COLO668 (cell line): Measurements from ENCODE around the gene ADAMTSL1.

Experiments used
- DNase-seq: peaks from one replicate; lab custom pipeline; 2025; ENCODE audit not compliant: unreplicated experiment; lab: John Stamatoyannopoulos, UW

The ADAMTSL1 gene

DNA sequence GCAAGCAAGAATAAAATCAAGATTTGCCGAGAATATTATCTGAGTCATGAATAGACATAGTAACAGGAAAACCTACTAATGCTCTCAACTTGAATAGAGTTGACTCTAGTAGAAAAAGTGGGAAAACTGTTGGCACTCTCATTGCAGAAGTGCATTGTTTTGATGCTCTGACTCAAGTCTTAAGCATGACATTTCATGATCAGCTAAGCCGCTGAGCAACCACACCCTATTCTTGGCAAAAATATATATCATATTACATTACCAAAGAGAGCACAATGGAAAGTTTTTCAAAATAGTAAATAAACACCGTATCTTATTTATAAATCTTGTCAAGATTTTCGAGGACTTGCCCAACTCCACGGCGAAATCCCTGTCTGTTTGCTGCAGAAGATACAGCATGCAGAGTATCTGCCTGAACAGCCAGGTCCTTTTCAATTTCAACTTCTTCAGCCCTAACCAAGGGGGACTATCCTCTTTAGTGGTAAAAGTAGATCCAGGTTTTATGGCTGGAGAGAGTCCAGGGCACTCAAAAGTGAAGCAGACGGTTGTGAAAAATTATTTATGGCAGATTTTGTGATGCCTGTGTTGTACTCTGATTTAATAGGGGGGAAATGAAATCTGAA, 13.9 kb upstream of the ADAMTSL1 start:
- no peak for DNase-seq

DNA sequence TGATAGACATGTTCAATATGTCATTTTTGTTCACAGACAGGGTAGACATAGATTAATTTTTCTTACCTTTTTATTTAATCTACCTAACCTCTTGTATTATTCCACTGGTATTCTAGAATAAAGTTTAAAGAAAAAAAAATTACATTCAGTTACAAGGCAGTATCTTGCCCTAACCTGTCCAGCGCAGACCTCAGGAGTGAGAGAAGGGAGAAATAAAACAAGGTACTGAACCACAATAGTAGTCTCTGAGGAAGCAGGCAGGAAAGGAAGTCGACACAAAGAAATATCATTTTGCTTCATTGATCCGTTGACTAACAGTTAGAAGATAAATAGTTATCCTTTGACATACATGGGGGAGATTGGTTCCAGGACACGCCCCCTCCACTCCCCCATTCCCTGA, 12.5 kb upstream of the ADAMTSL1 start:
- no peak for DNase-seq

DNA sequence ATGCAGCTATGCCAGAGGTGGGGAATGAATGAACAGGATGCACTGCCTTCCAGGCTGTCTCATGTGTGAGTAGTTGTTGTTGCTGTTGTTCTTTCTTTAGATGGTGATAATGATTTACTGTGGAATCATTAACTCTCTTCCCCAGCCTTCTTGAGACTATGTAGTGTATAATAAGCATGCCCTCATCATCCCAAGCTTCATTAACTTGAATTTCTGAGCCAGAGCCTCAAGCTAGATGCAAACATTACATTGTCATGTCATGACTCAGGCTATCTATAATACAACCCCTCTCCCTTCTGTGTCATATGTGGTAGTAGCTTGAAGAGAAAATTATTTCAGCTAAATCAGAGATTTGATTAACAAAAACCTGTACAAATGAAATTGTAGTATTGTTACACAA, 10.0 kb upstream of the ADAMTSL1 start:
- DNase-seq, result no peak

DNA sequence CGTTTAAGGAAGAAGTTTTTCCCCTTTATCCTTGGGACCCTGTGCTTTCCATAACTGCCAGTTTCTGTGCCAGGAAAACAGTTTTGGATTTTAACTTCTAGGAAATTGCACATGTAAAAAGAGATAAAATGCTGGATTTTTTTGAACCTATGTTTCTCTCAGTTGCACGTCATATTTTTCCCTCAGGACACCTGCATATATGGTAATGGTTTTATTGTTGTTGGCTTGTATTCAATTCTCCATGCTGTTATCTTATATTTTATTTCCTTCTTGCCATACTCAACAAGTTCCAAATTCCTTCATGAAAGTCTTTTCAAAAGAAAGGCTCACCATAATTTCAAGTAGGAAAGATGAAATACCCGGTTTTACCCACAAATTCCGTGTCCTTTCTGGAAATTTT, 7.9 kb upstream of the ADAMTSL1 start:
- no peak for DNase-seq

DNA sequence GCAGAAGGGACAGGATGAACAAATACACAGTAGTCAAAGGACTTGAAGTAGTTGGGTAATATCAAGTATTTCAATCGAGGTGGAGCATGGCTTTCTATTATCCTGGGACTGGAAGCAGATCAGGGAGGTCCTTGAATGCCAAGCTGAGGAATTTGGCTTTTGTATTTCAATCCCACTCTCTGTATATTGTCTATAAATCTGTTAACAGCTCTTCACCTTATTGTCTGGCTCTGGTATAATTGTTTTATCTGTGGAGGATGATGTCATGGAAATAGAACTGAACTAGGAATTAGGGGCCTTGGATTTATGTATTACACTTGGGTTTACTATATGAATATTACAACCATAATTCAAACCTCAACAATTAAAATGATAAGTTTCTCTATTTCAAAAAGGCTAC, 6.3 kb upstream of the ADAMTSL1 start:
- no peak for DNase-seq

DNA sequence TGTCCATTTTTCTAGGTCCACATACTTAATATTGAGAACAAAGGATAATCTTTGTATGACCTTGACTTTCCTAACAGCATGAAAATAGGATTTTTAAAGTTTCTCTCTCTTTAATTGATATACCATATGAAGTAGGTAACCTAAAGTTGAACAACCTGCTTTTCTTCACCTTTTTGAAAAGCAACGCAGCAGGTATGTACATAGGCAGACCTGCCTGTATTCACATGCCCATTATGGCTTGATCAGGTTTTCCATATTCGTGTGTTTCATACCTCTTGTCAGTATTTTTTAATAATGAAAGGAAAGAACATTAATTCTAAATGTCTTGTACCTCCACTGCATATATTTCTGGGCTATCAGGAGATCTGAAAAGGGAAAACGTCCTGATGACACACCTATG, 1.5 kb upstream of the ADAMTSL1 start:
- DNase-seq, result no peak

DNA sequence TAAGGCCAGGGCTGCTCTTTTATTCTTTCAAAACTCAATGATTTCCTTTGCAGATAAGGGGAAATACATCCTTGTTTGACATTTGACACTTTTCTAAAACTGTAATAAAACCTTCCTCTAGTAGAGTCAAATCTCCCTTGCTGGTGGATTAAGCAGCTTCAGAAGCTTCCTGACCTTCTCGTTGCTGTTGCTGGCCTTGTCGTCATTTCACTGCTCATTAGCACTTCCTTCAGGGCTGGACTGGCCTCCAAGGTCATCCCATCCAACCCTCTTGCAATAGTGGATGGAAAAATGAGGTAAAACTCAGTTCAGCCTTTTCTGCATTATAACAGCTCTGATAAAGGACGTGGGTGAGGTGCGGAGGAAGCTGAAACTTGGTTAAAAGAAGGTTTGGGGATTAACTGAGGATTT, 1.1 kb upstream of the ADAMTSL1 start:
- no peak for DNase-seq

DNA sequence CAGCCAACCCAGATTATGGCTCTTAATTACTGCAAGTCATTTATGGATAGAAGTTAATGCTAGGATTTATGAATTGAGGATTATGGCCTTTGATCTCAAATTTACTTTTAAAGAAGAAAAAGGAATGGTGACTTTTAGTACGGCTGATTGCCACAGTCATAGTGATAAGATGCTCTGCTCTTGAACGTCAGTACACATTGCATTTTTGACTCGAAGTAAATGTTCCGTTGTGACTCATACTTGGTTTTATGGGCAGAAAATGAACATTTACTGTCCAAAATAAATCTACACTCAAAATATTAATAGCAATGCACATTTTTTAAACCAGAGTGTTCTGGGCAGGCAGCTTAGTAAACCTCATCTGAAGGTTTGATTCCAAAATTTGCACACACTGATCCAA, 830 bp downstream of the ADAMTSL1 start:
- DNase-seq, result no peak

DNA sequence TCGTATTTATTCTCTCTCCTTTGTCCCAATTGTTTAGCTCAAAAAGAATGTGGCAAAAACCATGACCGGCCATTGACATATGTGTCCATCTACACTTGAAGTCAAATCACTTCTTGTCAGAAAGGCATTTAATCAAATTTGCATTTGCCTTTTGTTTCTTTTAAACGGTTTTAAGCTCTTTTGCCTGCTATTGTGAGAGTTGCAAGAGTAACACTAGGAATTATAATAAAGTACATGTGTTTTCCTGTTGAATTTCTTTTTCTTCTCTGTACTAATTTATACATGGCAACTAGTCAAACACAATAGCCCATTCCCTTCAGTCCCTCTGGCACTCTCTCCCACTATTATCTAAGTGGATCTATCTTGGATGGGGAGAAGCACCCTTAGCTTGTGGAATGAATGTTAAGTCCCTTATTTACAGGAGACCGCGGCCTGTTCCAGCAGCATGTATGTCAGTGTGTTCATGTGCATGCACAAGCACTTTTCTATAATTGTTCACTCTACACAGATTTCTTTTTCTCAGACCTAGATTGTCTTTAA, 3.2 kb downstream of the ADAMTSL1 start:
- DNase-seq, result no peak

DNA sequence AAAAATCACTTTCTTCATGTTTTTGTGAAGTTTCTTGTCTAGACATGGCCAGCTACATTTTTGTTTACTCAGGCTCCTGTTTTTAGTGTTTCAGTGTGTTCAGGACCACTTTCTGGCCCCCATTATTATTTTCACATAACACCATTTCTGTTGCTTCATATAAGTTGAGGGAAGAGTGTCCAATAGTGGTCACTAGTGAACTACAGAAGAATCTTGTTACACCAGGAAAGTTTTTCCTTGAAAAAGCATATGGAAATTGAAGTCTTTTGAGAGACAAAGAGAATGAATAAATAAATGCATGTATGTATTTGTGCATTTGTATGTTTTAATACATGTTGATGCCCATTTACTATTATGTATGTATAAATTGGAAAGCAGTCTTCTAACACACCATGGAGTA, 3.8 kb downstream of the ADAMTSL1 start:
- no peak for DNase-seq

DNA sequence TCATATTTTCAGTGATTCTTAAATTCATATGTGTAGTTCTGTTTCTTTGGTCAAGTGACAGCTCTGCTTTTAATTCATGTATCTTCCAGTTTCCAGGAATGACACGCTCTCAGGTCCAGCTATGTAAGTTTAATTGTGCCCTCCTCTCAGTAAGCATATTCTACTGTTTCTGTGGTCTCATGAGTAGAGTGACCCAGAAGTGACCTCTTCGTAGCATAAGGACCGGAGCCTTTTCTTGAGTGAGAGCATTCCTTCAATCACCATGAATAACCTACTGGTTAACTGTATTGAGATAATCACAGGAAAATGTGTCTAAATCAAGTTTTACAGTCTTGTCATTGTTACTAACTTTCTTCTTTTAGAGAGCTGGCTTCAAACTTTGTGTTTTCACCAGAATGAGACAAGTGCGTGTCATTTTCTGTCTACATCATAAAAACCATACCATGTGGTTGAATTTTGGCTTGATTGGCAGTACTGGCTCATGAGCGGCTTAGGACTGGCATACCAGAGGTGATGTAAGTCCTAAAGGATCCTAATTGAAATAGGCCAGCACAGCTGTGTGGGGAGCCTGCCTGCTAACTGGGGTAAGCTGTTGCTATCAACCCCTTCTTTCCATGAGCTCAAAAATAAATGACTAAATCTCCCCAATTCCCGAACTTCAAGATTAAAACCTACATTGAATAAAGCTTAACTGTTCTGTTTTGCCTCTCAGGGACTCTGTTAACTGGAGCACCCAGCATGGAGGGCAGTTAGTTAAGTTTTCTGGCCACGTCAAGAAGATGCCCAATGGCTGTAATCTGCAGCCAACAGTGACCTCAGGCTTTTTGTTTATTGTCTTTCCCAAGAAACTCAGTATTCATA, 4.8 kb downstream of the ADAMTSL1 start:
- DNase-seq, result no peak

DNA sequence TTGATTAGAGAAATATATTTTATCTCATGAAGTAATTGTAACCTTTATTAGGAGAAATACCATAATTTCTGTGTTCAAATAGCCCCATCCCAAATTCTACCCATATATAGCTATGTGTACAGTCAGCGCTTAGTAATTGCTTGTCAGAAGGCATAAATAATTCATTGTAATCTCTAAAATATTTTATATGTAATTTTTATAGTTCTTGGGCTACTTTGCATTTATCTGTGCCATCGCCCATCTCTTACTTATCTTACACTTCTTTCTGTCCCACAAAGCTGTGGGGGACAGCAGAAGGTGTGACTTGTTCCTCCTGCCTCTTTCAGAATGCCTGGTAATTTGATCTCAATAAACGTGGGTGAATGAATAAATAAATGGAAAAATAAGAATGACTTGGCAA, 5.5 kb downstream of the ADAMTSL1 start:
- DNase-seq, result no peak

DNA sequence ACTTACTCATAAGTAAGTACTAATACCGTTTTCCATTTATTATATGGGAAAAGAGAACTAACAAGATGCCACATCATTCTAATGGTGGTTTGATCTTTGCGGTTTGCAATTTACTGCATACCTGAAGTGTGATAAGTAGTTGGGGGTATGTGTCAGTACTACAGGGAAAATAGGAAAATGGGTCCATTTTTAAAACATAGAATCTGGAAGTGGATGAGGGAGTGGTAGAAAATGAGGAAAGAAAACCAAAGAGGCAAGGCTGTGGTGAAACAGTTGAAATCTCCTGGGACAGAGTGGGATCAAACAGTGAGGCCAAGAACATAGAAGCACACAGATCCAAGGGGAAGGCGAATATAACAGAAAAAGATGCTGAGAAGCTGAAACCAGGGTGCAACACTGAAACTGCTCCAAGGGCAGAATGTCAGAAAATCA, 6.7 kb downstream of the ADAMTSL1 start:
- no peak for DNase-seq

DNA sequence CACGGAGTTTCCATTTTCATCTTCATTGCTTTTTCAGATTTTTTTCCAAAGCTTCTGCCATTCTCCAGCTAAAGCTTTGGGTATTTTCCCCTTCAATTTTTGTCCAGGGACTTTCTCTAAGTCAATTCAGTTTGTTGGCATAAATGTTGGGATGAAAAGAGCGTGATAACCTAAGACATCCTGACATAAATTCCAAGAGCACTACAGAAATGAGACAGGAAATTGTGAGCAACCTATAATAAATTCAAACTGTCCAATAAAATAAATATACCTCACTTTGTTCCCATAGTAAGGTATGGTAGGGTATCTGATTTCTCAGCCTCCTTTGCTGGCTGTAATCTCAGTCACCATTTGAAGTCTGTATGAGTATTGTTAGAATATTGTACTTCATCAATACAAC, 8.4 kb downstream of the ADAMTSL1 start:
- DNase-seq, result no peak

DNA sequence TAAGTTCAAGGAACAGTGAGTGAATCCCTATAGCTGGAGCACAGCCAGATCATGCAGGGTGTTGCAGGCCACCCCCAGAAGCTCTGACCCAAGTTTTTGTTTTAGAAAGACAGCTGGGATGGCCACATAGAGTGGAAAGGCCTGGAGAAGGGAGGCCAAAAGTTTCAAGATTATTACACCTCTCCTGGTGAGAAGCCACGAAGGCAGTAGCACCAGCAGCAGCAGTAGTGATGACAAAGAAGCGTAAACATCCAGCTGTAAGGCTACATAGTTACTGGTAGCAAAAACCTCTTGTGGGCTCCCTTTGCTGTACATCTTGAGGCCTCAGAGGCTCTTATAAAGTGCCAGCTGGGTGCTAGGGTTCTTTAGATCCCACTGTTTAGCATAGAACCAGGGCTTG, 11.8 kb downstream of the ADAMTSL1 start:
- DNase-seq, result no peak

DNA sequence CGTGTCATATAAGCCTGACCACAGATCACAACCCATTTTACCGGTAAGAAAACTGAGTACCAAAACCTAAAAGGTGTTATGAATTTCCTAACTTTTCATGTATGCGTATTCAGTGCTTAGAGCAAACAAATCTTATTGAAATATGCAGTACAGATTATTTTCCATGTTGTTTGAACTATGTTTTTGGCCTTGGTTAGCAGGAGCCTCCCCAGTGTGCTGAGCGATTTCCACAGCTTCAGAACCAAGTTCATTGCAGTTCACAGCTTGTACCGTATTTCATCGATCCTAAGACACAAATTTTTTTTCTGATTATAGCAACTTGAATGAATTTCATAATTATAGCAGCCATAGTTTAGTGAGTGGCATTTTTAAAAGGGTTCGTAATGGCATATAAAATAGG, 13.7 kb downstream of the ADAMTSL1 start:
- no peak for DNase-seq

DNA sequence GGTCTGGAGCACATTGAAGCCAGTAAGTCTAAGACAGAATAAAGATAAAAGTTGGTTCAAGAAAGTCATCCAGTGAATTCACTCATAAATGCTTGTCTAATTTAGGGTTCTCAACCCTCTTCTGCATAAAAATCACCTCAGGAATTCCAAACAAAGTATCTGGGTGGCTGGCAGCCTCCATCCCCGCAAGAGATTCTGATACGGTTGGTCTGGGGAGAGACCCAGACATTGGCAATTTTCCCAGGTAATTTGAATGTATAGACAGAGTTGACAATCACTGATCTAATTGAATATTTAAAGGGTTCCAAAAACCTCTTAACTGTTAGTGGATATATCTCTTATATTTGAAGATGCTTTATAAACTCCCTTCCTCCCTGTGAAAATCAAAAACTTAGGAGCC, 14.9 kb downstream of the ADAMTSL1 start:
- no peak for DNase-seq

DNA sequence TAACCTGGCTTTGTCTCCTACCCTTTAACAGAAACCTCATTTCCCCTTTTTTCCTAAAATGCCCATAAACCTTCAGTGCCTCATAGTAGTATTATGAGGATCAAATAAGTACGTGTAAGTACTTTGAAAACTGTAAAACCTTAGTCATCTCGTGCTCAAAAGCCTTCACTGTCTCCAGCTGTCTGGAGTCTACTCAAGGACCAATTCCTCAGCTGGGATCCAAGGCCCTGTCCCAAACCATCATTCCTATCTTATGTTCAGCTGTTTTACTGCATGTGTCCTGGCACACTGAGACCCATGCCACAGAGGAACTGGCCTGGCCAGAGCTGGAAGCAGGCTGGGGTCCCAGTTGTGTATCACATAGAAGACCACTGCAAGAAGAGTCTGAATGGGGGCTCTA, 15.9 kb downstream of the ADAMTSL1 start:
- no peak for DNase-seq

DNA sequence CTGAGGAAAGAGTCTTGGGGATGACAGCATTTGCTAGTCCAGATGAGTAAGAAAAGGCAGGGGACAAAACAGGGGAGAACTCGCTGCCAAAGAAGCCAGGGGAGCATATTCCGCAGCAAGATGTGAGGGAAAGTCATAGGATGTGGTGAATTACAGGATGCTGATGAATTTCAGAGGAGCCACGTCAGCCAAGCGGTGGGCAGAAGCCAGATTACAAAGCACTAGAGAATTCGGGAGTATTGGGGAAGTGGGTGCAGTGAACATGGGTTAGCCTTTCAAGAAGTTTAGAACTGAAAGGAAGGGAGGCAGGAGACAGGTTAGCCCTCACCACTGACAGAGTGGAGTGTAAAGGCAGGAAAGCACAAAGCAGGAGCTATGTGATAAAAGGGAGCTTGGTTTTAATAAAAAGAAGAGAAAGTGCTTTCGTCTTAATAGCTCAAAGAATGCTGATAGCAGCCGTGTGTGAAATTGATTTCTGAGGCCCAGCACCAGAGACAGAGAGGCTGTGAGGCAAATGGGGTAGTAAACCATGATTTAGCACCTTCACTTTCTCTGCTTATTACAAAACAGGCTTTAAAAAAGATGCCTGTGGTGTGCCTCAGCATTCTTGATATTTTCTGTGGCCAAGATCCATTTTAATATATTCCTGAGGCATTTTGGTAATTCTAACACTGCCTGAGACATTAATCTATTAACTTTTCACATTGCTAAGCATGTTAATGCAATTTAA, 16.9 kb downstream of the ADAMTSL1 start:
- no peak for DNase-seq

DNA sequence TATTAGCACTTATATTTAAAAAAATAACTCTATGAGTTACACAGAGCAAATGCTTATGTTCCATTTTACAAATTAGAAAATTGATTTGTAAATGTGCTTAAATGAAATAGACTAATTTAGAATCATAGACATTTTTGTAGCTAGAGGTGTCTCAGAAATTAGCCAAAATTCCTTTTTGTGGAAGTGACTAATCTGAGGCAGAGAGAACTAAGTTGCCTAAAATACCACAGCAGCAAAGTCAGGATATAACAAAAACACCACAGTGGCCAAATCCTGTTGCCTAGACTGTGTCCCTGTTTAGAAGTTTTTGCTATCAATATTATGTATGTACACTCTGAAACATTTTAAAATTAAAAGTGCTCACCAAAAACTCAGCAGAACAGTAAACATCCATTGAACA, 18.7 kb downstream of the ADAMTSL1 start:
- no peak for DNase-seq

DNA sequence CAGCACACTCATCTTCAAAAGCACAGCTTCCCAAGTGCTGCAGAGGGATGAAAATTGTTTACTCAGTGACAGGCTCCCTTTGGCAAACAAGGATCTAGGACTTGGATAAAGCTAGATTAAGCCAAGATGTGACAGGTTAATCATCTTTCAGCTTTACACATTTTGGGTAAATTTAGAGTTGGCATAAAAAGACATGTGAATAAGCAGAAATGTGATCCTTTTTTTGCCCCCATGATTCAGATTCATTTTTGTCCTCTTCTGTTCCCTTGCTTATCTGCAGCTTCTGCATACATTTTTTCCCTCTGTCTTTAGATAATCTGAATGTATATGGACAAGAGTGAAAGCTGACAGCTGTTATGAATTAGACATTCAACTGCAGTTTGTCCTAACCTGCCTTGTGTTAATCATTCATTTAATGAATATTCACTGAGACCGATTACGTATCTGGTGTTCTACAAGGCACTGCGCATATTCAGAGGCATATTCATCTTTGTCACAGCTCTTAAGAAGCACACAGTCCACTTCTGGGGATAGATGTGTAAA, 19.6 kb downstream of the ADAMTSL1 start:
- no peak for DNase-seq

DNA sequence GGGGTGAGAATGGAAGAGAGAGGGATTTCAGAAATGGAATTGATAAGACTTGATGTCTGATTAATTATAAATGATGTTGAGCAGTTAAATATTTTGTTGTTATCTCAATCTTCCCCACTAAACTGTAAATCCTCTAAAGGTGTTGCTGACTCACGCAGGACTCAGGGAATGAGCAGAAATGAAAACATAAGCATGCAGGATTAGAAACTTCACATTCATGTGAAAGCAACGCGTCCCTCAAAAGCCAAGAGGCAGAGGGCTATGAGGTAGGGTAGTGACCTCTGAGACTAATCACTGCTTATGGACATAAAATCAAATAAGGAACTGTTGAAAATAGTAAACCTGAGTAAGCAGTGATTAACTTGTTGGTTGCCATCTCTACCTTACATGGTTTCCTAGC, 21.1 kb downstream of the ADAMTSL1 start:
- no peak for DNase-seq
